H1 (cell line): Measurements from ENCODE around the gene RALGAPA2. TPM values are rescaled to one million over a fixed set of nuclear protein-coding genes. Genes with fewer than 3 reads are reported as not detected.

Source experiments
- TBP ChIP-seq: IDR thresholded peaks from 2 replicates; pipeline ENCODE4 v1.6.1; 2011; ENCODE audit warnings: low read depth, low read length, improper control_type of control experiment
- polyA plus RNA-seq, 7 experiments: library from polyadenylated mRNA; depleted of rRNA in 3 of 7; stranded (reverse) in 5 of 7; unstranded in 2 of 7; fragments of >200 nt in 5 of 7; fragments of 200-250 nt in 2 of 7; gene quantifications; 1 replicate in 5 of 7; 2 replicates in 1 of 7; 4 replicates in 1 of 7; pipeline versions ENCODE4 v1.2.1 to v1.2.3, GENCODE V29; 2011 to 2013; ENCODE audit warnings: missing spikeins in 2 of 7, mixed read lengths in 2 of 7
- total RNA-seq: library from RNA; stranded (reverse); fragmentation: NEBNext Ultra II Directional; extraction: Animal tissue kit (Norgen Biotek cat#: 25700); gene quantifications from 2 replicates; pipeline ENCODE4 v1.2.1, GENCODE V29; 2021

The RALGAPA2 gene
- total and polyA plus RNA-seq, 2 of the 8 experiments (the other 6 are each of a cell fraction or from before 2014, with no cell fraction given): 5.1 to 25.5 TPM

DNA sequence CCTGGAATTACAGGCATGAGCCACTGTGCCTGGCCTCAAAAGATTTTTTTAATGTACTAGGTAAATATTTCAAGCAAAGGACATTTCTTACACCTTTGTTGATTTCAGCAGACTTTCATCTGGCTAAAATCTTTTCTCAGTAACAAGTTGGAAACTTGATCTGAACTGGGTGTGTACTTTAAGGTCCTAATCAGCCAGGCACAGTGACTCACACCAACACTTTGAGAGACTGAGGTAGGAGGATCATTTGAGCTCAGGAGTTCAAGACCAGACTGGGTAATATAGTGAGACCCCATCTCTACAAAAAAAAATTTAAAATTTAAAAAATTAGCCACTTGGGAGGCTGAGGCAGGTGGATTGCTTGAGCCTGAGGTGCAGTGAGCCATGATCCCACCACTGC, 7.0 kb upstream of the RALGAPA2 start (continued):
- no peak for TF ChIP-seq TBP
